ENCODE data around the gene MACROD2.

GRCh38 chr20:15627501-15627903 is 1632.2 kb downstream of the MACROD2 start:
- no peak for TF ChIP-seq TOX (CRISPR knock-in tag; IDR thresholded peaks at IDR 0.05; ENCODE audit: borderline replicate concordance)
- no peak for TF ChIP-seq PATZ1 (CRISPR knock-in tag; IDR thresholded peaks at IDR 0.05; ENCODE audit: borderline replicate concordance)
- TF ChIP-seq RARB (CRISPR knock-in tag; IDR thresholded peaks at IDR 0.05) = no peak
- TF ChIP-seq, protein P1, sequence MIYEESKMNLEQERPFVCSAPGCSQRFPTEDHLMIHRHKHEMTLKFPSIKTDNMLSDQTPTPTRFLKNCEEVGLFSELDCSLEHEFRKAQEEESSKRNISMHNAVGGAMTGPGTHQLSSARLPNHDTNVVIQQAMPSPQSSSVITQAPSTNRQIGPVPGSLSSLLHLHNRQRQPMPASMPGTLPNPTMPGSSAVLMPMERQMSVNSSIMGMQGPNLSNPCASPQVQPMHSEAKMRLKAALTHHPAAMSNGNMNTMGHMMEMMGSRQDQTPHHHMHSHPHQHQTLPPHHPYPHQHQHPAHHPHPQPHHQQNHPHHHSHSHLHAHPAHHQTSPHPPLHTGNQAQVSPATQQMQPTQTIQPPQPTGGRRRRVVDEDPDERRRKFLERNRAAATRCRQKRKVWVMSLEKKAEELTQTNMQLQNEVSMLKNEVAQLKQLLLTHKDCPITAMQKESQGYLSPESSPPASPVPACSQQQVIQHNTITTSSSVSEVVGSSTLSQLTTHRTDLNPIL (CRISPR knock-in tag; IDR thresholded peaks at IDR 0.05; ENCODE audit: low read depth) = no peak
- no peak for TF ChIP-seq CSRNP3 (CRISPR knock-in tag; IDR thresholded peaks at IDR 0.05)
- no peak for TF ChIP-seq ISL1 (CRISPR knock-in tag; IDR thresholded peaks at IDR 0.05)
- TF ChIP-seq CSDC2 (CRISPR knock-in tag; IDR thresholded peaks at IDR 0.05) = no peak
- no peak for TF ChIP-seq ZNF565 (CRISPR knock-in tag; conservative IDR thresholded peaks at IDR 0.05; ENCODE audit: low read depth)
- TF ChIP-seq OSR1 (CRISPR knock-in tag; IDR thresholded peaks at IDR 0.05) = no peak
- no peak for TF ChIP-seq ARNTL (CRISPR knock-in tag; IDR thresholded peaks at IDR 0.05; ENCODE audit: borderline replicate concordance, low read depth)
- no peak for TF ChIP-seq ESRRG (CRISPR knock-in tag; IDR thresholded peaks at IDR 0.05)
